HG03196 (cell line): ENCODE measurements around the gene GNAI1.

Experiments used
- ATAC-seq: cut with Tn5 transposase; IDR thresholded peaks from one replicate; pipeline ENCODE4 v1.9.1; 2021; ENCODE audit not compliant: unreplicated experiment

GNAI1 gene

DNA sequence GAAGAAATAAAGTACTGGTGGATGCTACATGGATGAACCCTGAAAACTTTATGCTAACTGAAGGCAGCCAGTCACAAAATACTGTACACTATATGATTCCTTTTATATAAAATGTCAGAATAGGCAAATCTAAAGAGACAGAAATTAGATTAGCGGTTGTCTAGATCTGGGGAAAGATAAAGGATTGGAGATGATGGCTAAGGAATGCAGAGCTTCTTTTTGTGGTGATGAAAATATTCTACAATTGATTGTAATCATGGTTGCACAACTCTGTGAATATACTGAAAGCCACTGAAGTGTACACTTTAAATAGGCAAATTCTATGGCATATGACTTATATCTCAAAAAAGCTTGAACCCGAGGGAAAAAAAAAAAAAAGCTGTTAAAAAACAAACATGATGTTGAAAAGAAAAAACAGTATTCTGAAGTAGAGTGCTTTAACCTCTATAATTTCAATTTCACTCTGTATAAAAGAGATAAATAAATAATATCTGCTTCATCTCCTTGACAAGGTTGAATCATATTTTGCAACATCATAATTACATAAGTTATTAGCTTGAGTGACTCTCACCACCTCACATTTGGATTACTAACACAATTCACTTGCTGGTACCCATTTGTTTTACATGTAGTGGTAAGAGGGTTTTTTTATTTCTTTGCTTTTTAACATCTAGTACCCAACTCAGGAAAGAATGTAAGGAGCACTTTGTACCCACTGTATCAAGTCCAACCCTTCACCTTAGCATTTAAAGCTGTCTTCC lies 2.8 kb upstream of the GNAI1 start:
- no peak for ATAC-seq

DNA sequence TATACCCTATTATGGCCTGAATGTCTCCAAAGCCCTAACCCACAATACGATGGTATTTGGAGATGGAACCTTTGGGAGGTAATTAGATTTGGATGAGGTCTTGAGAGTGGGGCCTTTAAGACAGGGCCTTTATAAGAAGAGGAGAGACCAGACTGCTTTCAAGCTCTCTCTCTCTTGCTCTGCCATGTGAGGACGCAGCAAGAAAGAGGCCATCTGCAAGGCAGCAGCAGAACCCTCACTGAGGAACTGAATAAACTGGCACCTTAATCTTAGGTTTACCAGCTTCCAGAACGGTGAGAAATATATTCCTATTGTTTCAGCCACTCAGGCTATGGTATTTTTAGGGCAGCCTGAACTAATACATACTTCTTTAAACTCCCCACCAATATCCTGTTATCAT lies 2.0 kb upstream of the GNAI1 start:
- no peak for ATAC-seq

DNA sequence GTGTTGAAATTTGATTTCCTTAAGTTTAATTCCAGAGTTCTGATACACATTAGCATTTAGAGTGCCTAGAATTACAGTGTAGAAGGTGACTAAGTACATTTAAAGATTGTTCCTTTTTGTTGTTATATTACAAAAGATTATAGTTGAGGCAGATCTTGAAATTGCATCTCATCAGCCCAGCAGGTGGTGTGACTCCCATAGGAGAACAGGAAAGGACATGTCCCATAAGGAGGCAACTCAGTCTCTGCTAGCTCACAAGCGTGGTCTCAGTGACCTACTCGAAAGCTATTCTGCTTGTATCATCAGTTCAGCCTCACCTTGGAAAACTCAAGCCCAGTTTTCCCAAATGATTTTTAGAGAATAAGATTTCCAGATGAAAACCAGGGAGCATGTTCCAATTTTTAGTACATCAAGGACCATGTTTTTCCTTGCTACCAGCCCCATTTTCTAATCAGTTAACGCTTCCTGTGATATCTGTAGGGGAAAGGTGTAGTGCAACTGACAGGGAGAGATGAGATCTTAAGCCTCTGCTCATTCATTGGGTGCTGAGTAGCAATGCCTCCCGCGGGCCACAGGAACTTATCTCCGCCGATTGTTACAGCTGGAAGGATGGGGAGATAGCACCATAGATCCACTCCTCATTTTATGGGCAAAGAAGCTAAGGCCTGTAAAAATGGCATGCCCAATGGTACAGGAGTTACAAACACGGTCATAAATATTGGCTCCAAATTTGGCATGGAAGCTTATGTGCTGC lies 1.1 kb upstream of the GNAI1 start:
- ATAC-seq: no peak

DNA sequence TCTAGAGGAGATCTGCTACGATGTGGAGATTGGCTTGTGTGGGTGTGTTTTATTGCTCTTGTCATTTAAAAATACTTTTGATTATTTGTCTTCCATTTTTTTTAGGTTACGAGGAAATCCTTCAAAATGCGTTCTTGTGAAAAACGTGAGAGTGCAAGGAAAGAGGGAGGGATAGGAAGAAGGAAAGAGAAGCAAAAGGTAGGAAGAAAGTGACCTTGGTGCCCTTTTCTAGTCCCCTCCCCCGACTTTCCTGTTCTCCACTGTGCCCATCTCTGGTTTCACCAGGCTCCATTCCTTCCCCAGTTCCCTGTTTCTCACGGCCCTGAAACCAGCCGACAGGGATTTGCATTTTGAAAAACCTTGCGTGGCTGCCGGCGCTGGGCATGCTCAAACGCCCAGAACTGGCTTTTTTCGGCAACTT lies 506 bp upstream of the GNAI1 start:
- no peak for ATAC-seq

DNA sequence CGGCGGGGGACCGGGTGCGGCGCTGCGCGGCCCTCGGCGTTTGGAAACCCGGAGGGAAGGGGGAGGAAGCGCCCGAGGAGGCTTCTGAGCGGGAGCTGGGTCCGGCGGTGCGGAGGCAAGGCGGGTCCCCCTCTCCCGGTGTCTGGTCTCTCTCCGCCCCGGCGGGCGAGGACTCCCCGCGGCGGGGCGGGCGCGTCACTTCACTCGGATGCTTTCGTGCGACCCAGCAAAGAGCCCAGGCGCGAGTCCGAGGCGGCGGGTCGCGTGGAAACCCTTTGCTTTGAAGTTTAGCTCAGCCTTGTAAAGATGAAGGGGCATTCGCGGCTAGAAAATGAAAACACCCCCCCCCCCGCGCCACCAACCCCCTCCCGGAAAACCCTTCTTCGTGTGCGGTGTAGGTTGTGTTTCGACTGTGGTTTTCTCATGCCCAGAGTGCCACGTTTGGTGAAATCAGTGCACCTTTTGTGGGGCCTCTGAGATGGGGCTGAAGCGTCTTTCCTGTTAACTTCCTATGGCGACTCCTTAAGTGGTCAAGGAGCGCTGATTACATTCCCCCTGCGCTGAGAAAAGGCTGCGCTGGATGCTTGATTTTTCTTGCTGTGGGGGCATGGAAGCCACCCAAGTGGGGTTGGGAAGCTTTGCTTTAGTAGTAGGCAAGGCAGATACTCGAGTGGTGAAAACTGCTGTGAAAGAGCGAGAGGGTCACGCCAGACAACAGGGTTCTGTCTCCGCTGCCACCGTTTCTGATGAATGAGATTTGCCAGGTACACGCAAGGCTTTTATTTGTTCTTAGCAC lies 876 bp downstream of the GNAI1 start:
- ATAC-seq: no peak

DNA sequence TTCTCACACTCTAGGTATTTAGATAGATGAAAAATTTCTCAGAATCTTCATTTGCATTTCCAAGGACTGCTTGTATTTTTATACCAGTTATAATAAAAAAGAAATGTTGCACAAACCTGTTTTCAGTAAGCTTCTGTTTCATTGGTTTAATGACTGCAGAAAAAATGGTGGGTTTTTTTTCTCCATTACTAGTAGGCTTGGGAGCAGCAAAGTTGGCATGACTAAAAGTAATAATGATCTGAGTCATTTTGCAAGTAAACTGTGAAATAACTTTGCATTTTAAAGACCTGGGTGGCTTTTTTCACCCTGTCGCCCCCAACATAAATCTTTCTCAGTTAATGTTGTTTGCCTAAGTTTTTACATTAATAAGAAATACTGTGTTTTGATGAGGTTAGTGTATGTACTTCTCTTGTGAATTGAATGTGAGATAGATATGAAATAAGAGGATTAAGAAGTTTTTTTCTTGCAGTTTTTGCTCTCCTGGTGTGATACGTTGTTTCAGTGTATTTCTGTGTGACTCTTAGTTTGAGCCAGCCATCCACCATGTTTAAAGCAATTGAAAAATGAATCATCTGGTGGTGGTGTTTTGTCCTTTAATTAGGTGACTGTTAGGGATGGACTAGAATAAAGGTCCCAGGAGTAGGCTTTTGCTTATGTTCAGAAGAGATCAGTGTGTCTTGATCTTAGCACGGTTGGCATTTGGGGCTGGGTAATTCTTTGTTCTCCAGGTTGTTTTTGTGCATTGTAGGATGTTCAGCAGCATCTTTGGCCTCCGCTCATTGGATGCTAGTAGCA lies 1.8 kb downstream of the GNAI1 start:
- peak; percentile 53 for ATAC-seq

DNA sequence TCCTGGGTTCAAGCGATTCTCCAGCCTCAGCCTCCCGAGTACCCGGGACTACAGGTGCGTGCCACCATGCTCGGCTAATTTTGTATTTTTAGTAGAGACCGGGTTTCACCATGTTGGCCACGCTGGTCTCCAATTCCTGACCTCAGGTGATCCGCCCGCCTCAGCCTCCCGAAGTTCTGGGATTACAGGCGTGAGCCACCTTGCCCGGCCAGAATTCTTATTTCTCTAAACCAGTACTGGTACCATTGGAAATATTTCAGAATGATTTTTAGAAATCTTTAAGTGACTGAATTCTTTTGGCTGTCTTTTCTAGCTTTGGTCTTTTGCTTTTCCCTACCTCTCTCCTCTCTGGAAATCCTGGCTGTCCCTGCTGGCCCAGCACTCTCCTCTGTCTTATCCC lies 2.8 kb downstream of the GNAI1 start:
- ATAC-seq: no peak

DNA sequence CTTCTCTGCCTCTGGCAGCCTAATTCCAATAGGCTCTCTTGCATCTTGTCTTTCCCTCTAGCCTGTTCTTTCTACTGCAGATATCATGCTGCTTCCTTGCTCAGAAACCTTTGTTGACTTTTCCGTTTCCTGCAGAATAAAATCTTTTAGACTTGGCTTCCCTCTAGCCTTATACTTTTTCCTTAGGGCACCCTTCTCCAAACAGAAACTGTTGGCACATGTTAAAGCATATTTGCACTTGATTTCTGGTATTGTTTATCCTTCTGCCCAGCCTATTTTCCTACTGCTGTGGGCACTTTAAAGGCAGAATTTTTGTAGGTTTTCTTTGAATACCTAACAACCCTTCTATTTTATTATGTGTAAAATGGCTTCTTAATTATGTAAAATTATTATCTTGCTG lies 4.6 kb downstream of the GNAI1 start:
- ATAC-seq: no peak

DNA sequence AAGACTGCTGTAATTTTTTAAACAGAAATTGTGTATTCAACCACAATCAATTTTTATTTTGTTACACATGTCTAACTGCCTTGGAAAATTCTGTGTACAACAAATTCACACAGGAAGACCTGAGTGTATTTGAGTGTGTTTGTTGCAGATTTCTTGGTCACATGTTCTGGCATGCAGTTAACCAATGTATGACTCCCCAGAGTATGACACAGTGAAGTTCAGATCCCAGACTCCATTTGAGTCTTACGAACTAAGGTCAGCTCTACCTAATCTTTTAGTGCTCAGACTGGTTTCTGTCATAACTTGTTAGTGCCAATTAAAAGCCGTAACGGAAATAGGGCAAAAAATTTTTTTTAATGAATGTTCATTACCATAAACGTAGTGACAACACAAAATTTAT lies 5.8 kb downstream of the GNAI1 start:
- no peak for ATAC-seq

DNA sequence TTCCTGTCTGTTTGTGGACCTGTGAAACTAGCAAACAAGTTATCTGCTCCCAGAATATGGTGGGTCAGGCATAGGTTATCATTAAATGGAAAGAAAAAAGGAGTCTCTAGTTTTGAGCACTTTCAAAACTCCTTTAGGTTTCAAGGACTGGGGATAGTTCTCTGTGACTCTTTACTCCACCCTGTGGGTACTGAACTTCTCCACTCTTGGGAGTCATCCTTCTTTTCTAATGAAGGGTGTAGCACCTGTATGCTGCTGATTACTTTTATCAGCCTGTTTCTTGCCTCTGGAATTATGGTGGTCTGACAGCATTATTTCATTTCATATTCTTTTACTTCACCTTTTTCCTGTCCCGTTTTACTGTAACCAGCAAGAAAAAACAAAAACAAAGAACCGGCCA lies 6.7 kb downstream of the GNAI1 start:
- no peak for ATAC-seq

DNA sequence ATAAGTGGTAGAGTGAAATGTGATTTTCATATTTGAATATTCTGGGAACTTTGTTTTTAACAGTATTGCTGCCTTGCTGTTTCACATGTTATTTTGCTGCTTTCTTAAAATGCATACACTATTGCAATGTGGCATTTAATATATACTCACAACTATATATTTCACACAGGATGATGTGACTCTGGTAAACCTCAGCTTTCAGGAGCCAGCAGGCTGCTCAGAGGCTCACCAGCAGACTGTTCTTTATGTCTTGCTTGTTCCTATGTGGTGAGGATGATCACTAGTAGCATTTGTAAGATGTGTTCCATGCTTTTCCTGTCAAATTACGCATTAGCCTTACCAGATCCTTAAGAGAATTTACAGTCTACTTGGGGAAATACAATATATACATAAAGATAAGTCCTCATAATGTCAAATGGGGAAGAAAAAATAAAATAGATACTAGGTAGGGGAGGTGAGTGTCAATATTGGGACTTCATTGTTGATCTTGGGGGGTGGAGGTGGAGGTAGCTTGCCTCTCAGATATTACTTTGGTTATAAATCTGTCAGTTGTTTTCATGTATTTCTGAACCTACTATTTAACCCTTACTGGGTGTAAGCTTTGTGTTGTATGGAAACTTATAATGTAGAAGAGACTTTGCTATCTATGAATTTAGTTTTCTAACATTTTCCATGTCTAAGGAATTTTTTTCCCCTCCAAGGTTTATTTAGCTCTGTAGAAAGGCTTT lies 8.4 kb downstream of the GNAI1 start:
- no peak for ATAC-seq

DNA sequence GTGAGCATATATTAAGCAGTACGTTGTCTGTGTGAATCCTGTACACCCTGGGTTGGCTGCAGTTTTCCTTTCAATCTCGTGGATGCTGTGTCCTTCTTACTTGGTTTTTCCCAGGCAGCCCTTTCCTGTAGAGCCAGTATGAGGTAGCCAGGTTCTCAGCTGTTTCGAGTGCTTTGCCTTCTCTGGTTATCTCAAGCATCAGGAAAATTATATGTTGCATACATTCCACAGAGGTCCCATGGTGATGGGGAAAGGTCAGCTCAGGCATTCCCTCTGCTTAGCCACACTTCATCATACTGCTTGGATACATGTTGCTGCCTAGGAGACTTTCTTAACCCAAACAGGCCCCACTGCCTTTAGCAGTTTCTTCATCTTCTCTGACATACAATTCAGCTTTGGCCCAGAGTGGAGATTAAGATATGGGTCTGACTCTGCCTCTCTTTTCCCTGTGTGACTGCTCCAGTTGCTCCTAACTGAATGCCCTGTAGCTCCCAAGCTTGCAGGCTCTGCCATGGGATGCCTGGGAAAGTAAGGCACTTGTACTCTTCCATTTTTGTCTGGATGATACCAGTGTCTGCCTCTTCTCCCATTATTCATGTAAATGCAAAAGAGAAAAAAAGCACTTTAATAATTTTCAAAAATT lies 11.3 kb downstream of the GNAI1 start:
- ATAC-seq: no peak

DNA sequence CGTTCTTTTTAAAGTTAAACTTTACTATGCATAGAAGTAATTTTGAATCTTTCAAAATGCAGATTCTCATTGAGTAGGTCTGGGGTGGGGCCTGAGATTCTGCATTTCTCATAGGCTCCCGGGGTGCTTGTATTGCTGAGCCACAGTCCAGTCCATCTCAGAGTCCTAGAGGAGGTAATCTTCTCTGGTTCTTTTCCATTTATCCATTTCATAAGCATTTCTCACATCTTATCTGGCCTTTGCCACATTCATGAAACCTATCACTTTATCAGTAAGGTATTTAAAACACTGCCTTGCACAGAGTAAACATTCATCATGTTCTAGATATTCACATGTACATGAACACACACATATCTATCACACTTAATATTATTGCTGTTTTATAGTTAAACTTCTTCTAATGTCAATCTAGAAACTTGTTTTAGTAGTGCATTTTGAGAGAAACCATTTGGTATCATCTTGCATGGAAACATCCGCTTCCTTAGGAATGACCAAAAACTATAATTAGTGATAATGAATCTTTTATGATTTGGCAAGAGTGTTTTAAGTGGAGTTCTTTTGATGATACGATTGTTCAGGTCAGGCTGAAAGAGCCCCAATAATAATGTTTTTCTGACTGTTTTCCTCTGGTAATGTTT lies 12.0 kb downstream of the GNAI1 start:
- no peak for ATAC-seq

DNA sequence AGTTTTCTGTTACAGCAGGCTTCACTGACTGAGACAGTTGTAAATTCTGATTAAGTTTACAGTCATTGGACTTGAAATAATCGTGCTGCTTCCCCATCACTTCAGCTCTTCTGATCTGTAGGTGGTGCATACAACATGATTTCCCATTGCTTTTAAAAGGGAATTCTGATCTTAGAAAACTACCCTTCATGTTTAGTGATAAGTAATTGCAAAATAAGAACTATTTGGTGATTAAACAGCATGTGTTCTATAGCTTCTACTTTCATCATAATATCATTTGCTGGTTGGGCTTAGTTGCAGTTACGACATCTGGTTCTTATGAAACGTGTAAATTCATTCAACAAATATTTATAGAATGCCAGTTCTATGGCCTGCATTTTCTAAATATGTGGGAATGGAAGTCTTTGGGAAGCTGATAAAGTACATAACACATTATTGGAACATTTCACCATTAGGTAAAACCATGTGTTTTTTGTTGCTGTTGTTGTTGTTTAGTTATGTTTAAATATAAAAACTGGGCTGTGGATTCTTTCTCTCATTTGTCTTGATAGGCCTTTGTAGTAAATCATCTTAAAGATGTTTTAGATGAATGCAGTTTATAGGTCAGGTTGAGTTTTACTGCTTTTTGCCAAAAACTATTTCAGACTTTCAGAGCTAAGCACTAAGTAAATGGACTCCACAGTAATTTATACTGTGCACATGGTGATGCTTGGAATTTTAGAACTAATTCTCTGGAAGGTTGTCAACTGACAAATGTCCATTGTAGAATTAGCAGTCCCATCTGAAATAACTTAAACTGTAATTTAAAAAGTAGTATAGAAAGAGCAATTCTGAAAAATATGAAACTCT lies 13.1 kb downstream of the GNAI1 start:
- ATAC-seq: no peak

DNA sequence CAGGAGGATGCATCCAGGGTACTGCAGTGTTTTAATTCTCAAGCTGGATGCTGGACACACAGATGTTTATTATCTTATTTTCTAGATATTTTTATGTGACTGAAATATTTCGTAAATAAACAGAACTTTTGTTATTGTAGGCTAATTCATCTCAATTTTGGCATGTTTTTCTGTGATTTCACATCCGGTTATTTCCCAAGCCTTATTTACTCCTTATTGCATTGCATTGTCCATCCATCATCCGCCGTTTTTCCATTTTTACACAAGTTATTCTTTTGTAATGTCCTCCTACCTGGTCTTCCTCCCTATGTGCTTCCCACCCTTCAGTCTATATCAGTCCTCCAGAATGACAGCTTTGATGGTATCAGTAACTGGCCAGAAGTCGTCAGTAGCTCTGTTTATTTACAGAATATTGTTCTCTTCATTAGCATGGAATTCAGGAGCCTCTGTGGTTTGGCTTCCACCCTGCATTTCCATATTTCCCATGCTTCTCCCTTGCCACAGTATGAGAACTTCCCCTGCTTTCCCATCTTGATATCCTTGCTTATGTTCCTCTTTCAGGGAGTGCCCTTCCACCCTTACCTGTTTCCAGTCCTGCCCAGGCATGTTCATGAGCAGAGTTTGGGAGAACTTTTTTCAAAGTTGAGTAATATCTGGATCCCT lies 16.1 kb downstream of the GNAI1 start:
- ATAC-seq: no peak

DNA sequence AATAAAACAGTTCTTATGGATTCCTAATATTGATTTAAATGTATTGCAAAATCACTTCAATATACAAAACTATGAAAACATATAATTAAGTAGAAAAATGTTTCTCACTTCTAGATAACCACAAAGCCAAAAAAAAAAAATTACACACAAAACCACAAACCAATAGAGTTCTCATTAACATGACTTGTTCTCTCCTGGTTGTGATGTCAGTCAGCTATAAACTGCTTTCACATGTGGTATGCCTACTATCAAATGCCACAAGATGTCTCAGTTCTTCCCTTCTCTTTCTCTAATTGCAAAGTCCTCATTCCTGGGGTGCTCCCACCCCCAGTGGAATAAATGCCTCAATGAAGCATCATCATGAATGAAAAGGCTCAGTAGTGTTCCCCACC lies 16.6 kb downstream of the GNAI1 start:
- ATAC-seq: no peak

DNA sequence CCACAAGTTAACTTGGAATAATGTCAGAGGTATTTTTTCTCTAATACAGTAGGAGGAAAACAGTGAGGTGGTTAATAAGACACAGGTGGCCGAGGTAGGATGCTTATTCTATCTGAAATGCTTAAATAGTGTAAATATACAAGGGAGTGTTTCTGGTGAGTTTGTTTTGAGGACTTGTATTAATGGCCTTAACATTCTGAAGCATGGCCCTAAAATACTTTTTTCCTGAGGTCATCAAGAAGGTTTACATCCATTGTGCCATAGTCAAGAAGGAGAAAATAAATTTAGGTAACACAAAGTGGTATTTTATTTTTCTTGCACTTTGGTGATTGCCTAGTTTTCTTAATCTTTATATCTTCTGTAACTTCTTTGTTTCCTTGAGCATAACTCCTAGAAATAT lies 18.8 kb downstream of the GNAI1 start:
- no peak for ATAC-seq
